Activated CD4-positive, alpha-beta T cell treated with anti-CD3 and anti-CD28 coated beads, Interleukin-2, amount 50 U/mL, for 1 hour (primary cell): ENCODE data around the gene ASB10.

ENCODE experiments used
- DNase-seq: peaks from one replicate; pipeline ENCODE4 v3.0.0-alpha.2; 2020

Gene ASB10

GRCh38 chr7:151186640-151187408 is at the start of gene ASB10:
Gene ASB10 (minus strand): TSS chr7:151187250. CDS start chr7:151187130, 120 bp downstream.
- DNase-seq: no peak

DNA sequence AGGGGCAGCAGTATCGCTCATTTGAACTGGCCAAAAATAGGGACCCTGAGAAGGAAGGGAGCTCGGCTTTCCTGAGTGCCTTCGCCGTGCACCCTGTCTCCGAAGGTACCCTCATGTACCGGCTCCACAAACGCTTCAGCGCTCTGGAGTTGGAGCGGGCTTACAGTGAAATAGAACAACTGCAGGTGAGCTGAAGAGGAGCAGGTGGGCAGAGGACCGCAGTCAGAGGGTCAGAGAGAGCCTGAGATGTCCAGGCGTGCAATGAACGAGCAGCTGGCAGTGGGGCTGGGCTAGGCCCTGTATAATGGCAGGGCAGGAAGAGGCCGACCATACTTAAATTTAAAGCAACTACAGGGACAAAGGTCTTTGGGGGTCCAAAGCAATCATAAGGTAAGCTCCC is 49.4 kb upstream of the ASB10 start:
- DNase-seq: no peak

- DNase-seq: no peak
Observed at GRCh38 chr7:151235091-151235787, 48.2 kb upstream of the ASB10 start.

DNA sequence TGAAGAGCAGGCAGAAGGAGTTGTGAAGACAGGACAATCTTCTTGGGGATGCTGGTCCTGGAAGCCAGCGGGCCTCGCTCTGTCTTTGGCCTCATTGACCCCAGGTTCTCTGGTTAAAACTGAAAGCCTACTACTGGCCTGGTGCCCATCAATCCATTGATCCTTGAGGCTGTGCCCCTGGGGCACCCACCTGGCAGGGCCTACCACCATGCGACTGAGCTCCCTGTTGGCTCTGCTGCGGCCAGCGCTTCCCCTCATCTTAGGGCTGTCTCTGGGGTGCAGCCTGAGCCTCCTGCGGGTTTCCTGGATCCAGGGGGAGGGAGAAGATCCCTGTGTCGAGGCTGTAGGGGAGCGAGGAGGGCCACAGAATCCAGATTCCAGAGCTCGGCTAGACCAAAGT is 46.8 kb upstream of the ASB10 start:
- DNase-seq: no peak

- DNase-seq: peak; percentile 61
Observed at GRCh38 chr7:151232917-151233701, 46.1 kb upstream of the ASB10 start.

GRCh38 chr7:151232091-151232916 is 45.3 kb upstream of the ASB10 start, which contains the start of gene CHPF2:
Gene CHPF2 (plus strand): TSS chr7:151232483. CDS start chr7:151234012, 1,529 bp downstream.
- DNase-seq: peak; percentile 83

DNA sequence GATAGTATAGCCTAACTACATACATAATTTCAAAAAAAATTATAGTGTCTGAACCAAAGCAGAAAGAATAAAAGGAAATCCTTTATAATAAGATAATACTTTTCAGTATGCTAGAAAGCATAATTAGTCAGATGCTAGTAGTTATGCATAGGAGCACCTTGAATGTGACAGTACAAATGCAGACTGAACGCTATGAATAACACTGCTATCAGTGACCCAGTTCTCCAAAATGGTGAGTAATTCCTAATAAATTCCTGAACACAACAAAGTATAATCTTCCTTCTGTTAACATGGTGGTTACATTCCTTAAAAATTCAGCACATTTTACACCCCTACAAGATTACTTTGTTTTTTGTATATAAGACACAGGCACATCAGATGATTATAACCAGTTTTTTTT is 44.0 kb upstream of the ASB10 start:
- no peak for DNase-seq

DNA sequence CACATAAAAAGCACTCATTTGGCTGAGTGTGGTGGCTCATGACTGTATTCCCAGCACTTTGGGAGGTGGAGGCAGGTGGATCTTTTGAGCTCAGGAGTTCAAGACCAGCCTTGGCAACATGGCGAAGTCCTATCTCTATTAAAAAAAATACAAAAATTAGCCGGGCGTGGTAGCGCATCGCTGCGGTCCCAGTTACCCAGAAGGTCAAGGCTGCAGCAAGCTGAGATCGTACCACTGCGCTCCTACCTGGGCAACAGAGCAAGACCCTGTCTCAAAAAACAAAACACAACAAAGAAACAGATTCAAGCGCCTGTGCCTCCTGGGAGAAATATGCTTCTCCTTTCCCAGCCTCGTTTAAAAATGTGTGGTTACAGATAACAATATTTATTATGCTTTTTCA is 42.2 kb upstream of the ASB10 start:
- no peak for DNase-seq

DNA sequence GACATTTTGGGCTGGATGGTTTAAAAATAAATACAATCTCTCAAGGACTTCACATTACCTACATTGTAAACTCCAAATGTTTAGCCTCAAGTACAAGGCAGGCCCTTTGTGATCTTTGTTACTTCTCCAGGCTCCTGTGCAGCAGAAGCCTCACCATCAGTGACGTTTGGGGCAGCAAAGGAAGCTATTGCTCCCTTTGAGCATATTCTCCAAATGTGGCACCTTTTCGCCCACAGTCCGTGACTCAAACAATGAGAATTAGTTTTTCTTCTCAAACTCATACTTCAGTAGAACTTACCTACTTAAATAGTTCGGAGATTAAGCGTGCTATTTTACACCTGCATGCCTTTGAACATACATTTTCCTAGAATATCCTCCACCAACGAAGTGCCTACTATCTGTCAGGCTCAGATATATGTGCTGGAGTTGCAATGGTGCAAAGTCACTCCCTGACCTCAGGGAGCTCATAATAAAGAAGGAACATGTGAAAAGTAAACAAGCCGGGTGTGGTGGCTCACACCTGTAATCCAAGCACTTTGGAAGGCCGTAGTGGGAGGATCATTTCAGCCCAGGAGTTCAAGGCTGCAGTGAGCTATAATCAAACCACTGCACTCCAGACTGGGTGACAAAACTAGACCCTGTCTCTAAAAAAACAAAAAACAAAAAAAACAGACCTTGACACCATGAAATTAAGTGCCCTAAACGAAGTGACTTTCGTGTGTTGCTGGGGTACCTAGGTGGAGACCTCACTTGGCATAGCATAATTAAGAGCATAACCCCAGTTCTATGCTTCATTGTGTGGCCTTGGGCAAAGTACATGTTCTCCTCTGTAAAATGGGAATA is 41.2 kb upstream of the ASB10 start:
- no peak for DNase-seq

DNA sequence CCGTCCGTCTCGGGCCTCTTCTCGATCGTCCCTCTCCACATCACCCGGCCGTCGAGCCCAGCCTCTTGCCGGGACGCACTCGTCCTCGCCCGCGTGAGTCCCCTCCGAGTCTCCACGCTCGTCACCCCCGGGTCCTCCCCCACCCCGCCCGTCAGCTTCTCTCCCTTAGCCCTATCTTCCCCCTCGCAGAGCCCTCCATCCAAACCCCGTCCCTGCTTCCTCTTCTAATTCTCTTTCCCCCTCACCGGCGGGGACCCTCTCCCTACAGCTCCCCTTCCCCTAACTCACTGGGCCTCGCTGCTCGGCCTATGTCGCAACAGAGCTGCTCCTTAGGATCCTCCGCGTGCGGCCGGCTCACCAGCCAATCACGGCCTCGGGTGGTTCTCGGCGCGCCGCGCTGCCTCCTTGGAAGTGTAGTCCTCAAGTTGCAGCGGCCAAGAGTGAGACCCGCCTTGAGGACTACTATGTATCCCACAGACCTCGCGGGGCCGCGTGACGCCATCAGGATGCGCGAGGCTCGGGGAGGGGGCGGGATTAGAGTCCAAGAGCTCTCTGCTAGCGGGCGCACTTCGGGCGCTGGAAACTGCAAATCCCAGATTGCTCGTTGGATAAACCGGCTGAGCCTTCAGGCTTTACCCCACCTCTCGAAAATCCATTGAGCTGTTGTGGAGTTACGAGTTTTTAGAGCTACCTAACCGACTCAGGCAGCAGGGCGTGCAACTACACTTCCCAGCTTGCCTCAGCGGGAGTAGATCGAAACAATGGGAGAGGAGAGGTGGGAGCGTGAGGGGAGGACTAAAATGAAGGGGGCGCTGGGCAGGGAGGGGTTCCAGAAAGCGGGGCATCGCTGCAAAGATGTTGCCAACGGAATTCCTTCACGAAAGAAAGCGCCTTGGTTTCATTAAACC is 40.1 kb upstream of the ASB10 start, which contains the start of gene ABCF2:
Gene ABCF2, minus strand, starts transcription at position 331 of the 908 bp plus-strand sequence. CDS start 747 bp downstream, outside the sequence.
- peak; percentile 98 for DNase-seq

GRCh38 chr7:151226560-151226874 is 39.5 kb upstream of the ASB10 start:
- no peak for DNase-seq

DNA sequence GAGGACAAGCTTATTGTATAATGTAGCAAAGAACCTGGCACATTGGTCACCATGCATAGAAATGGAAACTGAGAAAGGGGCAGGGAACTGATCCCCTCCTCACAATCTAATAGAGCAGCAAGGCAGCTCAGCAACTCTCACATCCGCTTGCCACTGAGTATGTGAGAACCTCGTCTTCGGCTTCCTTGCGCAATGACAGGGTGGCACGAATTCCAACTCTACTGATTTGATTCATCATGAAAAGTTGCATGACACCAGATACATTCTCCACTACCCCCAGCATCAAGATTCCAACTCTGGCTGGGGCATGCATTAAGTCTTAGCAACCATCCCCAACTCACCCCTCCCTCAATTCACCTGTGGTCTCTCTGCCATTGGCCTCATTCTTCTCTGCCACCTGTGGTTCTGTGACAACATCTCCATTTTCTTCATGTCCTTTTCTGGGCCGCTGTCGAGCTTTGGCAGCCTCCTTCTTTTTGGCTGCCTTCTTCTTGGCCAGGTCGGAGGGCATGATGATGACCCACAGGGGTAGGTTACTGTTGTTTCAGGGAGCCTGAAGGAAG is 39.0 kb upstream of the ASB10 start:
- DNase-seq: no peak

DNA sequence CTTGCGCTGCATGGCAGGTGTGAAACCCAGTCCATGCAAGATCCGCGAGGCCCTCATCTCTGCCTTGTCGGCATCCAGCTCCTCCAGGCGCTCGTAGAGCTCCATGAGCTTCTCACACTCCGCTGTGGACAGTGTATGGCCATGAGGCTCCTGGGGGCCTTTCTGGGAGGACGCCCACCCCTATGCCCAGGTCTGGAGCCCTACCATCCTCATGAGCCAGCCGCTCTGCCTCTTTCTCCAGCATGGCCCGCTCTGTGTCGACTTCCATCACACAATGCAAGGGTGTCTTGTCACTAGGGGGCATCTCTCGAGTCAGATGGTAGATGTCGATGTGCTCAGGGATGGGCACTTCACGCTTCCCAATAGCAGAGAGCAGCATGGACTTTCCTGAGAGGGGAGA is 36.7 kb upstream of the ASB10 start:
- no peak for DNase-seq

DNA sequence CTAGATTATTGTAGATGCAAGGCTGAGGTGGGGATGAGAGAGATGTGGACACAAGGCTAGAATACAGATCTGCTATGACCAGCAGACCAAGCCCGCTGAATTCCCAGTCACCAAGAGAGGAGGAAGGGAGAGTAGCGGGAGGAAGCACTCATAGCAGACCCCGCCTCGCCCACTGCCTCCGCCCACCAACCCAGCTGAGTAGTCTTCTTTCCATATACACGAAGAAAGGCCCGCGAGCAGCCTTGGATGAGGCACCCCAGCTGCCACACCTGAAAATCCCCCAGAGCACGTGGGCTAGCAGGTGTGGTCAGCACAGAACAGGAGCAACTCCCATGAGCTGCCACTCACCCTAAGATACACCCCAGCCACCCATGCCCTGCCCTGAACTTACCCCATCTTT is 31.1 kb upstream of the ASB10 start:
- DNase-seq: no peak

- DNase-seq: no peak
Observed at GRCh38 chr7:151215396-151215795, 28.3 kb upstream of the ASB10 start.

- DNase-seq: no peak
Observed at GRCh38 chr7:151213826-151214225, 26.8 kb upstream of the ASB10 start.

DNA sequence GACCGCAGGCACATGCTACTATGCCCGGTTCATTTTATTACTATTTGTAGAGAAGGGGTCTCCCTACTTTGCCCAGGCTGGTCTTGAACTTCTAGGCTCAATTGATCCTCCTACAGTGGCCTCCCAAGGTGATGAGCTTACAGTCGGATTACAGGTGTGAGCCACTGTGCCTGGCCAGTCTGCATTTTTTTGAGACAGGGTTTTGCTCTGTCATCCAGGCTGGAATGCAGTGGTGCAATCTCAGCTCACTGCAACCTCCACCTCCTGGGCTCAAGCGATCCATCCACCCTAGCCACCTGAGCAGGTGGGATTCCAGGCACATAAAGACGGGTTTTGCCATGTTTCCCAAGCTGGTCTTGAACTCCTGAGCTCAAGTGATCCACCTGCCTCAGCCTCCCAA is 25.6 kb upstream of the ASB10 start:
- DNase-seq: no peak

DNA sequence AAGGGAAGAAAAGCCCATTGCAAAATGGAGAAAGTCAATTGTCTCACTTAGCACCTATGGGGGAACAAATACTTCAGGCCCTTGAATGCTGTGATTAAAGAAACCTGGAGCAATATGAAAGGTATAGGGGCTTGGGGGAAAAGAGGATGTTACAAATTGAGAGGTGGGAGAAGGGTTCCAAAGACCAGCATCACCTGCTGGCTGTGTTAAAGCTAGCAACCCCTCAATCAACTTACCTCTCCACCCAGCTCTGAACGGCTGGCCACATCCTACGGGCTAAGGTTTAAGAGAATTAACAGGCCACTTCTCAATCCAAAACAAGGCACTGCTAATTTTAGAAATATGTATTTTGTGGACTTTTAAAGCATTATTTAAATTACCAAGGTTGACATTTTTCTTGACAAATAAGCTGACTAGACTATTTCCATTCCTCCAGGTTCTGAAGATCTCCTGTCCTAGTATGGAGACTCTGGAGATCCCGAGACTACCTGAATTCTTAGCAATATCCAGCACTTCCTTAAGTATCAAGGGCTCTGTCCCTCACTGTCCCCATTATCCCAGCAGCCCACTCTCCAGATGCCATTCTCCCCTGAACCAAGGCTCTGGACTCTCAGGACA is 24.2 kb upstream of the ASB10 start:
- DNase-seq: no peak

DNA sequence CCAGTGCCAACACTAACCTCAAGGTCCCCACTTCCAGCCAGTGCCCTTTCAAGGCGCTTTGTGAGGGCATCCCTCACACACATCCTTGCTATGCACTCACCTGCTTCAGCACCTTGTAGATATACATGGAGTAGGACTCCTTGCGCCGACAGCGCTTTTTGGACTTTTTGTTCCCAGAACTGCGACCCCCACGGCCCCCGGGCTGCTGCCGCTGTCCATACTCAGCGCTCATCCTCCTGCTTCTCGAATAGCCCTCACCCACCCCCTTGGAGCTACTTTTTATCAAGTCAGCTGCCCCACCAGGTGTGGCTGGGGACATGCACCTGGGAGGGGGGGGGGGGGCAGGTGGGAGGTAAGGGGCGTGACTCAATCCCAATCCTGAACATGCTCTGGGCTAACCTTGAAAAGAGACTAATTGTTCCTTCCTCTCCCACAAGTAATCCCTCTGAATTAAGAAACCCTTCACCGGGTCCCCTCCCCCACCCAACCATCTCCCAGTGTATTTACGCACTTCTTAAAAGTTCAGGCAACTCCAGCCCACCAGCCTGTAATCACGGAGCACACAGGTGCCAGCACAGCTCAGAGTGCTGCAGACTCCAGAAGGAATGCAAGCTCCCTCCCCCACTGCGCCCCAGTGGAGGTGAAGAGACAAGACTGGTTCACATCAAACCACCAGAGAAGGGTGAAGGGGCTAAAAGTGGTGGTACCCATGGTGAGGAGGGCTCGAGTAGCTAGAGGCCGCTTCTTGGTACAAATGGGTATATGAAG is 23.2 kb upstream of the ASB10 start, which contains the start of gene H2BK1:
Gene H2BK1, minus strand, starts transcription at position 402 of the 768 bp plus-strand sequence. Its CDS starts 170 bp downstream, at position 232.
- no peak for DNase-seq
